ENCODE measurements around the gene SORBS2. TPM values are rescaled to one million over a fixed set of nuclear protein-coding genes. Genes with fewer than 3 reads are reported as not detected.

Gene SORBS2
- total and polyA plus RNA-seq, 2 of the 8 experiments (the other 6 are each of a cell fraction or from before 2014, with no cell fraction given), result 73.0 to 87.1 TPM

GRCh38 chr4:185535612-185536410 is 276.2 kb downstream of the SORBS2 start:
- FAIRE-seq (peak; percentile 45), DNase-seq (ENCODE audit: low read depth in 1 of 2, low spot score in 2 of 2) (no peak)
- H3K23me2 ChIP-seq (ENCODE audit: low read depth, low read length), result no peaks in the 10 kb centered on the region; the same call in 1 of the 2 replicates
- TF ChIP-seq CREB1 (IDR thresholded peaks at IDR 0.05), result 0 out of 2 replicates have a peak, but pooled peaks have one; percentile 56
- peak; percentile 10; the same call in 1 of the 2 replicates for TF ChIP-seq E2F6 (IDR thresholded peaks at IDR 0.05)
- TF ChIP-seq CTBP2 (IDR thresholded peaks at IDR 0.05; ENCODE audit: borderline replicate concordance, insufficient read depth, insufficient read length, low read length), result no peak
- TF ChIP-seq MAX (IDR thresholded peaks at IDR 0.05), result 0 out of 2 replicates have a peak, but pooled peaks have one; percentile 6
- 0 out of 2 replicates have a peak, but pooled peaks have one; percentile 8 for TF ChIP-seq PHF8 (conservative IDR thresholded peaks at IDR 0.05; ENCODE audit: low read depth, low read length)
- peak; percentile 27; the same call in 1 of the 2 replicates for TF ChIP-seq TAF1 (IDR thresholded peaks at IDR 0.05; ENCODE audit: low read depth, low read length)
- no peak for TF ChIP-seq ZNF274 (IDR thresholded peaks at IDR 0.05; ENCODE audit: borderline replicate concordance, extremely low read depth, low read length)
- no peaks in the 10 kb centered on the region for H4K20me1 ChIP-seq (replicated peaks in 1 of 2; ENCODE audit: control insufficient read depth in 1 of 2, insufficient read depth in 2 of 2, low read length in 2 of 2)
- H2AFZ ChIP-seq (ENCODE audit: low read length), result 0 out of 2 replicates have a peak overlapping the region, but pooled peaks have one; percentile 58
- peak overlapping the region in 1 of 4 experiments; percentile 63; a peak in 1 of 7 replicates for H3K9ac ChIP-seq (replicated peaks in 1 of 4; ENCODE audit: extremely low read depth in 1 of 4, low read depth in 3 of 4, low read length in 3 of 4)
- H3K18ac ChIP-seq (ENCODE audit: extremely low read depth, low read length), result no peak overlapping the region; the same call in 1 of the 2 replicates
- no peaks in the 10 kb centered on the region for H3K79me1 ChIP-seq (ENCODE audit: low read depth, low read length)
- no peak overlapping the region for H4K5ac ChIP-seq (ENCODE audit: insufficient read length, low read depth, low read length)
- peak overlapping the region; percentile 82 to 89 for H3K4me2 ChIP-seq (ENCODE audit: insufficient read depth in 1 of 2, low read depth in 2 of 2, low read length in 2 of 2)
- H4K91ac ChIP-seq (replicated peaks; ENCODE audit: insufficient read length, low read length), result no peak overlapping the region
- H3K27me3 ChIP-seq (replicated peaks in 1 of 4; ENCODE audit: control insufficient read depth in 3 of 4, extremely low read depth in 1 of 4, insufficient read depth in 3 of 4, low read length in 3 of 4), result peaks cover 3 to 19% (median 12%) of the 10 kb centered on the region in 4 experiments; a peak in 6 of 7 replicates
- H3K4ac ChIP-seq (replicated peaks; ENCODE audit: insufficient read length, low read depth, low read length), result no peak overlapping the region
- ChIA-PET POLR2A (ENCODE audit: partially characterized antibody) (interaction anchor here (0.6 to 1.8 kb wide), 4 partner anchors 23 to 195 kb away, joined by 3 to 4 read pairs (median 3); no protein-coding TSS in a partner anchor), CTCF (ENCODE audit: partially characterized antibody) (interaction anchor here (0.5 to 2.0 kb wide), 5 partner anchors 16 to 125 kb away, joined by 3 to 7 read pairs (median 7); no protein-coding TSS in a partner anchor)
- no peak overlapping the region for H2BK12ac ChIP-seq (ENCODE audit: low read depth, low read length)
- H2BK20ac ChIP-seq (ENCODE audit: low read length), result no peak overlapping the region
- H2BK5ac ChIP-seq (ENCODE audit: low read depth, low read length), result no peak overlapping the region
- H3K56ac ChIP-seq (replicated peaks; ENCODE audit: insufficient read length, low read depth, low read length), result no peak overlapping the region
- no peaks in the 10 kb centered on the region for H3K79me2 ChIP-seq (ENCODE audit: control insufficient read depth in 1 of 2, insufficient read depth in 2 of 2, low read length in 2 of 2)
- H3K4me3 ChIP-seq (ENCODE audit: extremely low read depth in 1 of 4, insufficient read depth in 2 of 4, low read depth in 3 of 4, low read length in 4 of 4), result peak overlapping the region; percentile 66 to 95 (median 75)
- no peak overlapping the region for H3K27ac ChIP-seq (ENCODE audit: low read depth, low read length)
- no peak overlapping the region for H2BK120ac ChIP-seq (replicated peaks; ENCODE audit: low read depth, low read length)
- WGBS, 2 experiments (ENCODE audit: extremely low coverage in 1 of 2, insufficient coverage in 1 of 2, insufficient read length in 1 of 2, insufficient replicate concordance in 2 of 2, low coverage in 1 of 2, low lambda C conversion rate in 2 of 2, missing lambda C conversion rate in 1 of 2), result 14% methylated on average over 32 of the region's 32 CpGs; no CpG with 5 or more reads in 1 of the 2 experiments
- peaks cover 0 to 9% (median 4%) of the 10 kb centered on the region in 4 experiments; a peak in 3 of 7 replicates for H3K4me1 ChIP-seq (replicated peaks in 1 of 4; ENCODE audit: control insufficient read depth in 3 of 4, insufficient read depth in 4 of 4, low read length in 3 of 4)
- no peak overlapping the region for H3K14ac ChIP-seq (ENCODE audit: insufficient read length)
- H3K36me3 ChIP-seq (ENCODE audit: control insufficient read depth in 2 of 4, insufficient read depth in 4 of 4, low read length in 3 of 4), result no peaks in the 10 kb centered on the region
- no peak overlapping the region for H2AK5ac ChIP-seq (ENCODE audit: low read depth, low read length)
- peak overlapping the region; percentile 73; the same call in 1 of the 2 replicates for H2BK15ac ChIP-seq (ENCODE audit: low read length)
- no peaks in the 10 kb centered on the region for H3K9me3 ChIP-seq (ENCODE audit: insufficient read depth in 2 of 2, low read depth in 1 of 2, low read length in 1 of 2)
- no peak overlapping the region; the same call in 1 of the 2 replicates for H4K8ac ChIP-seq (ENCODE audit: extremely low read depth, insufficient read depth, low read length)
- no peak overlapping the region for H3K23ac ChIP-seq (ENCODE audit: insufficient read length)
